Transverse colon (tissue), 4 donors: ENCODE results near the gene HAPLN1.

Source experiments
- CTCF ChIP-seq, 5 experiments: fragments of 200-600 bp in 3 of 5; fragments of 450-650 bp in 2 of 5; sonication (generic) in 3 of 5; IDR thresholded peaks; 1 replicate in 2 of 5; 2 replicates in 3 of 5; pipeline ENCODE4 v1.5.1; 2016 to 2017; ENCODE audit warnings: antibody characterized with exemption in 5 of 5, inconsistent platforms in 3 of 5, mild to moderate bottlenecking in 2 of 5, moderate library complexity in 1 of 5
- EP300 ChIP-seq: sonication (generic); formaldehyde crosslinking; IDR thresholded peaks from one replicate; pipeline ENCODE4 v1.6.1; 2017; ENCODE audit warnings: antibody characterized with exemption, low read depth
- POLR2A ChIP-seq: fragments of 450-650 bp; IDR thresholded peaks from one replicate; pipeline ENCODE4 v1.6.1; 2016; ENCODE audit warnings: antibody characterized with exemption, mild to moderate bottlenecking, moderate library complexity
- POLR2AphosphoS5 ChIP-seq, 3 donors: sonication (generic); formaldehyde crosslinking; IDR thresholded peaks; one replicate each; pipeline ENCODE4 v1.6.1; 2016; ENCODE audit warnings: antibody characterized with exemption in 3 of 3

GRCh38 chr5:83709973-83710372 is 10.7 kb downstream of the HAPLN1 start:
- TF ChIP-seq CTCF (IDR thresholded peaks at IDR 0.05) (no peak), POLR2A (no peak), EP300 (no peak), POLR2AphosphoS5 (IDR thresholded peaks at IDR 0.05) (no peak)
